GM23248 (cell line): ENCODE results near the gene SUPT5H. TPM values are rescaled to one million over a fixed set of nuclear protein-coding genes. Genes with fewer than 3 reads are reported as not detected.

Source experiments
- DNase-seq: peaks from one replicate; pipeline ENCODE4 v3.0.0-alpha.2; 2015
- H2AFZ ChIP-seq: fragments of 200-600 bp; sonication (generic); 2 replicates; pipeline ENCODE4 v1.6.1; 2016; ENCODE audit warnings: antibody characterized with exemption
- H3F3A ChIP-seq: fragments of 200-600 bp; sonication (generic); 2 replicates; pipeline ENCODE4 v1.6.1; 2016; ENCODE audit warnings: mild to moderate bottlenecking, antibody characterized with exemption, mixed run types; ENCODE audit not compliant: insufficient read depth
- H3K27ac ChIP-seq: fragments of 200-600 bp; sonication (generic); 2 replicates; pipeline ENCODE4 v1.5.1; 2016; ENCODE audit warnings: mild to moderate bottlenecking
- H3K27me3 ChIP-seq: fragments of 200-600 bp; sonication (generic); replicated peaks from 2 replicates; pipeline ENCODE4 v1.6.1; 2016; ENCODE audit warnings: mild to moderate bottlenecking; ENCODE audit not compliant: insufficient read depth
- H3K36me3 ChIP-seq: fragments of 200-600 bp; sonication (generic); 2 replicates; pipeline ENCODE4 v1.6.1; 2016; ENCODE audit warnings: low read depth, mild to moderate bottlenecking
- H3K4me1 ChIP-seq: fragments of 200-600 bp; sonication (generic); 2 replicates; pipeline ENCODE4 v1.6.1; 2016; ENCODE audit warnings: mild to moderate bottlenecking; ENCODE audit not compliant: insufficient read depth
- H3K4me2 ChIP-seq: fragments of 200-600 bp; sonication (generic); one replicate; pipeline ENCODE4 v1.6.1; 2016; ENCODE audit warnings: mild to moderate bottlenecking; ENCODE audit not compliant: unreplicated experiment
- H3K4me3 ChIP-seq: fragments of 200-600 bp; sonication (generic); 2 replicates; pipeline ENCODE4 v1.5.1; 2016; ENCODE audit warnings: mild to moderate bottlenecking
- H3K79me2 ChIP-seq: fragments of 200-600 bp; sonication (generic); 2 replicates; pipeline ENCODE4 v1.6.1; 2016; ENCODE audit warnings: mild to moderate bottlenecking; ENCODE audit not compliant: insufficient read depth
- H3K9ac ChIP-seq: fragments of 200-600 bp; sonication (generic); 2 replicates; pipeline ENCODE4 v1.6.1; 2016; ENCODE audit warnings: mild to moderate bottlenecking
- H3K9me2 ChIP-seq: fragments of 200-600 bp; sonication (generic); 2 replicates; pipeline ENCODE4 v1.6.1; 2016; ENCODE audit warnings: mixed run types, mild to moderate bottlenecking, moderate library complexity; ENCODE audit not compliant: insufficient read depth
- H3K9me3 ChIP-seq: fragments of 200-600 bp; sonication (generic); one replicate; pipeline ENCODE4 v1.6.1; 2017; ENCODE audit warnings: low read depth
- H4K20me1 ChIP-seq: fragments of 200-600 bp; sonication (generic); 2 replicates; pipeline ENCODE4 v1.6.0; 2016; ENCODE audit not compliant: insufficient read depth
- EZH2 ChIP-seq: fragments of 200-600 bp; sonication (generic); IDR thresholded peaks from 2 replicates; pipeline ENCODE4 v1.6.1; 2018; ENCODE audit warnings: antibody characterized with exemption, mild to moderate bottlenecking; ENCODE audit not compliant: insufficient read depth, poor library complexity, severe bottlenecking
- EZH2phosphoT487 ChIP-seq: fragments of 200-600 bp; sonication (generic); IDR thresholded peaks from 2 replicates; pipeline ENCODE4 v1.6.1; 2018; ENCODE audit warnings: antibody characterized with exemption, moderate library complexity, mild to moderate bottlenecking, low read depth; ENCODE audit not compliant: insufficient read depth
- WGBS, 2 experiments: methylation state at CpG; one replicate each; pipeline ENCODE4 v1.1.6; 2015 to 2017; ENCODE audit warnings: low lambda C conversion rate in 2 of 2, low coverage in 1 of 2; ENCODE audit errors: missing lambda C conversion rate in 2 of 2; 5-methylcytosine and 5-hydroxymethylcytosine counted together
- in situ Hi-C: fragments of 300-500 bp; cut with MboI; formaldehyde crosslinking; loops from 2 replicates; pipeline ENCODE4 v1.15.0; 2020
- polyA plus RNA-seq: library from polyadenylated mRNA; unstranded; fragments of >200 nt; fragmentation: Nextera tagmentation; extraction: Ambion mirVana; gene quantifications from 2 replicates; pipeline ENCODE4 v1.2.1, GENCODE V29; 2016
- total RNA-seq: library from RNA; depleted of rRNA; stranded (reverse); fragments of >200 nt; shearing (Covaris generic); gene quantifications from 2 replicates; pipeline ENCODE4 v1.2.3, GENCODE V29; 2014

The SUPT5H gene
- total and polyA plus RNA-seq, 2 experiments from 2014 or later: 76.5 to 125 TPM

- H3K4me1 ChIP-seq: peaks cover 41% of the 10 kb centered on the region
- no peak overlapping the region for H3K4me3 ChIP-seq
- no peaks in the 10 kb centered on the region for H3K27me3 ChIP-seq
- 92 to 95% methylated on average over 4 of the region's 4 CpGs for WGBS, 2 experiments
- no peak for DNase-seq
- H3K36me3 ChIP-seq: no peaks in the 10 kb centered on the region
- in situ Hi-C loops: no loop called here
- H3K79me2 ChIP-seq: no peaks in the 10 kb centered on the region
- H3K9me3 ChIP-seq: no peaks in the 10 kb centered on the region
- H2AFZ ChIP-seq: no peak overlapping the region
- no peak overlapping the region for H3K4me2 ChIP-seq
- no peaks in the 10 kb centered on the region for H4K20me1 ChIP-seq
- H3F3A ChIP-seq: peaks cover 43% of the 10 kb centered on the region
- no peak overlapping the region for H3K9ac ChIP-seq
- no peak for TF ChIP-seq EZH2phosphoT487
- TF ChIP-seq EZH2: no peak
- no peak overlapping the region for H3K27ac ChIP-seq
- no peaks in the 10 kb centered on the region for H3K9me2 ChIP-seq
These were observed 45.3 kb upstream of the SUPT5H start for GRCh38 chr19:39400061-39400460.

- H3K79me2 ChIP-seq: no peaks in the 10 kb centered on the region
- H3F3A ChIP-seq: peaks cover 43% of the 10 kb centered on the region
- no peaks in the 10 kb centered on the region for H3K36me3 ChIP-seq
- in situ Hi-C loops: no loop called here
- no peak overlapping the region for H3K4me2 ChIP-seq
- no peak for TF ChIP-seq EZH2phosphoT487
- TF ChIP-seq EZH2: no peak
- 67 to 70% methylated on average over 4 of the region's 4 CpGs for WGBS, 2 experiments
- no peak overlapping the region for H2AFZ ChIP-seq
- H3K9ac ChIP-seq: peak overlapping the region; percentile 96
- H3K27me3 ChIP-seq: no peaks in the 10 kb centered on the region
- no peak overlapping the region for H3K4me3 ChIP-seq
- H3K9me3 ChIP-seq: no peaks in the 10 kb centered on the region
- peaks cover 44% of the 10 kb centered on the region for H3K4me1 ChIP-seq
- no peaks in the 10 kb centered on the region for H3K9me2 ChIP-seq
- no peaks in the 10 kb centered on the region for H4K20me1 ChIP-seq
- peak overlapping the region; percentile 99 for H3K27ac ChIP-seq
- no peak for DNase-seq
These were observed 44.3 kb upstream of the SUPT5H start for GRCh38 chr19:39401070-39401548.

- WGBS, 2 experiments: 24 to 27% methylated on average over 24 to 25 of the region's 25 CpGs
- Histone ChIP-seq H3K9ac (peak overlapping the region; percentile 96), H3K36me3 (no peaks in the 10 kb centered on the region), H3K4me2 (no peak overlapping the region), H3K27me3 (no peaks in the 10 kb centered on the region), H3F3A (peaks cover 43% of the 10 kb centered on the region), H3K4me1 (peaks cover 47% of the 10 kb centered on the region), H2AFZ (no peak overlapping the region), H3K4me3 (no peak overlapping the region), H3K9me2 (no peaks in the 10 kb centered on the region), H3K27ac (peak overlapping the region; percentile 99), H3K79me2 (peaks cover under 1% of the 10 kb centered on the region; the same call in 1 of the 2 replicates), H3K9me3 (no peaks in the 10 kb centered on the region), H4K20me1 (no peaks in the 10 kb centered on the region)
- TF ChIP-seq EZH2: no peak
- TF ChIP-seq EZH2phosphoT487: no peak
- in situ Hi-C loops: no loop called here
- DNase-seq: peak; percentile 81
These were observed 43.6 kb upstream of the SUPT5H start for GRCh38 chr19:39401549-39402345.

GRCh38 chr19:39402346-39403300 lies 42.8 kb upstream of the SUPT5H start:
- Histone ChIP-seq H3F3A (peaks cover 37% of the 10 kb centered on the region), H3K4me1 (peaks cover 47% of the 10 kb centered on the region), H3K79me2 (peaks cover 9% of the 10 kb centered on the region), H3K27ac (peak overlapping the region; percentile 99), H3K9ac (peak overlapping the region; percentile 96), H4K20me1 (no peaks in the 10 kb centered on the region), H3K4me2 (peak overlapping the region; percentile 92), H2AFZ (0 out of 2 replicates have a peak overlapping the region, but pooled peaks have one; percentile 22), H3K9me2 (no peaks in the 10 kb centered on the region), H3K4me3 (peak overlapping the region; percentile 72), H3K36me3 (no peaks in the 10 kb centered on the region; the same call in 1 of the 2 replicates), H3K9me3 (no peaks in the 10 kb centered on the region), H3K27me3 (no peaks in the 10 kb centered on the region)
- 2 to 3% methylated on average over 39 to 58 of the region's 59 CpGs for WGBS, 2 experiments
- DNase-seq: peak; percentile 96
- in situ Hi-C loops: no loop called here
- TF ChIP-seq EZH2phosphoT487: no peak
- no peak for TF ChIP-seq EZH2
